Kidney (tissue), 14 donors: Measurements from ENCODE around the gene PPP2R3B. TPM values are rescaled to one million over a fixed set of nuclear protein-coding genes. Genes with fewer than 3 reads are reported as not detected.

Experiments used
- DNase-seq, 5 donors: peaks; one replicate each; pipeline ENCODE4 v3.0.0-alpha.2; 2013 to 2020
- FAIRE-seq: peaks from 2 replicates; lab custom pipeline; 2012; peaks lifted over from hg19 to GRCh38; lab: Jason Lieb, UNC
- H3K27ac ChIP-seq, 2 donors: one replicate each; pipeline ENCODE4 v1.7.0; 2013; ENCODE audit warnings: low read depth in 2 of 2, low read length in 2 of 2, inconsistent platforms in 1 of 2
- H3K27me3 ChIP-seq: one replicate; pipeline ENCODE4 v1.7.1; 2013; ENCODE audit warnings: low read length, inconsistent platforms; ENCODE audit not compliant: control insufficient read depth, insufficient read depth
- H3K36me3 ChIP-seq, 3 donors: one replicate each; pipeline versions ENCODE4 v1.7.0 to v1.7.1; 2013; ENCODE audit warnings: low read length in 3 of 3, control low read depth in 1 of 3, inconsistent platforms in 1 of 3; ENCODE audit not compliant: insufficient read depth in 3 of 3, control insufficient read depth in 2 of 3
- H3K4me1 ChIP-seq, 3 donors: one replicate each; pipeline versions ENCODE4 v1.7.0 to v1.7.1; 2013; ENCODE audit warnings: low read length in 3 of 3, inconsistent platforms in 1 of 3, low read depth in 1 of 3; ENCODE audit not compliant: control insufficient read depth in 2 of 3, insufficient read depth in 2 of 3
- H3K4me3 ChIP-seq, 3 donors: one replicate each; pipeline versions ENCODE4 v1.7.0 to v1.8.1; 2013; ENCODE audit warnings: low read length in 3 of 3, control low read depth in 1 of 3, inconsistent platforms in 1 of 3
- H3K9ac ChIP-seq, 3 donors: one replicate each; pipeline versions ENCODE4 v1.7.0 to v1.7.1; 2013; ENCODE audit warnings: low read length in 3 of 3, control low read depth in 1 of 3, inconsistent platforms in 1 of 3
- H3K9me3 ChIP-seq, 3 donors: one replicate each; pipeline versions ENCODE4 v1.7.0 to v1.7.1; 2013; ENCODE audit warnings: low read length in 3 of 3, control low read depth in 1 of 3, inconsistent platforms in 1 of 3; ENCODE audit not compliant: control insufficient read depth in 2 of 3, insufficient read depth in 1 of 3
- CTCF ChIP-seq: IDR thresholded peaks from 3 replicates; pipeline ENCODE4 v1.5.1; 2012; ENCODE audit warnings: mild to moderate bottlenecking, moderate library complexity, borderline replicate concordance; ENCODE audit not compliant: insufficient read depth; ENCODE audit errors: extremely low read depth
- intact Hi-C: fragments of 100-400 bp; cut with DNase I; formaldehyde crosslinking; loops from one replicate; pipeline ENCODE4 v1.11.1; 2022
- polyA plus RNA-seq: library from polyadenylated mRNA; stranded (reverse); fragments of 350-450 nt; fragmentation: Illumina TruSeq; extraction: RNeasy Lipid Tissue Mini Kit (QIAGEN cat#74804); gene quantifications from one replicate; pipeline ENCODE4 v1.2.3, GENCODE V29; 2014; ENCODE audit warnings: low read depth, low replicate concordance; ENCODE audit not compliant: insufficient read depth
- total RNA-seq: library from RNA; stranded (reverse); fragmentation: NEBNext Ultra II Directional; extraction: Animal tissue kit (Norgen Biotek cat#: 25700); gene quantifications from one replicate; pipeline ENCODE4 v1.2.1, GENCODE V29; 2021
- donor health status: control.
- donor health status: control.
- donor health status: control.
- donor health status: control.
- donor health status: control.
- donor health status: DM: yes; HTN: yes; CAD: no.
- donor health status: Normal renal cell carcinoma (clear cell type).

Gene PPP2R3B
- total and polyA plus RNA-seq, 2 donors from 2014 or later = 14.1 to 14.4 TPM

GRCh38 chrX:320126-320783, 66.5 kb downstream of the PPP2R3B start:
- intact Hi-C loops = no loop called here
- peaks cover 0 to 10% (median 0%) of the 10 kb centered on the region in 3 donors for H3K4me1 ChIP-seq
- no peak overlapping the region for H3K27ac ChIP-seq
- no peaks in the 10 kb centered on the region for H3K27me3 ChIP-seq
- DNase-seq (peak in 3 of 5 donors; percentile 19 to 81 (median 24)), FAIRE-seq (no peak)
- H3K9ac ChIP-seq = peak overlapping the region in 2 of 3 donors; percentile 71 to 84
- H3K9me3 ChIP-seq = no peaks in the 10 kb centered on the region
- peaks cover 0 to 2% (median under 1%) of the 10 kb centered on the region in 3 donors for H3K36me3 ChIP-seq
- TF ChIP-seq CTCF = no peak
- H3K4me3 ChIP-seq = peak overlapping the region; percentile 18 to 75 (median 58)

GRCh38 chrX:319579-320125, 67.1 kb downstream of the PPP2R3B start:
- Histone ChIP-seq H3K27me3 (no peaks in the 10 kb centered on the region), H3K9ac (peak overlapping the region in 2 of 3 donors; percentile 71 to 84), H3K36me3 (peaks cover 0 to 4% (median 4%) of the 10 kb centered on the region in 3 donors), H3K4me3 (peak overlapping the region; percentile 44 to 75 (median 58)), H3K27ac (no peak overlapping the region), H3K9me3 (no peaks in the 10 kb centered on the region), H3K4me1 (peaks cover 0 to 10% (median 0%) of the 10 kb centered on the region in 3 donors)
- intact Hi-C loops = no loop called here
- DNase-seq (peak in 2 of 5 donors; percentile 86 to 87), FAIRE-seq (no peak)
- TF ChIP-seq CTCF = no peak

GRCh38 chrX:318739-319578, 67.7 kb downstream of the PPP2R3B start, which contains the start of gene GTPBP6:
Gene GTPBP6 (minus strand): TSS chrX:318796. CDS start chrX:318787, 9 bp downstream.
- Histone ChIP-seq H3K4me1 (peaks cover 0 to 10% (median 0%) of the 10 kb centered on the region in 3 donors), H3K9me3 (no peaks in the 10 kb centered on the region), H3K9ac (peak within 1 kb of the TSS; percentile 39 to 84 (median 71)), H3K36me3 (peaks cover 0 to 5% (median 4%) of the 10 kb centered on the region in 3 donors), H3K27ac (peak within 1 kb of the TSS; percentile 95), H3K27me3 (no peaks in the 10 kb centered on the region), H3K4me3 (peak within 1 kb of the TSS; percentile 57 to 75 (median 58))
- DNase-seq (peak; percentile 100), FAIRE-seq (no peak)
- TF ChIP-seq CTCF = no peak
- intact Hi-C loops = no loop called here
